GM19328 (cell line): Measurements from ENCODE around the gene FXR1.
"Not testable (repeated sequence)": the region's sequence is repeated elsewhere in the genome, so short reads cannot be mapped to it uniquely, and the experiment has no call there.

Experiments used
- ATAC-seq: cut with Tn5 transposase; IDR thresholded peaks from one replicate; pipeline ENCODE4 v1.9.1; 2021; ENCODE audit warnings: mild to moderate bottlenecking, moderate library complexity; ENCODE audit not compliant: unreplicated experiment

The FXR1 gene

DNA sequence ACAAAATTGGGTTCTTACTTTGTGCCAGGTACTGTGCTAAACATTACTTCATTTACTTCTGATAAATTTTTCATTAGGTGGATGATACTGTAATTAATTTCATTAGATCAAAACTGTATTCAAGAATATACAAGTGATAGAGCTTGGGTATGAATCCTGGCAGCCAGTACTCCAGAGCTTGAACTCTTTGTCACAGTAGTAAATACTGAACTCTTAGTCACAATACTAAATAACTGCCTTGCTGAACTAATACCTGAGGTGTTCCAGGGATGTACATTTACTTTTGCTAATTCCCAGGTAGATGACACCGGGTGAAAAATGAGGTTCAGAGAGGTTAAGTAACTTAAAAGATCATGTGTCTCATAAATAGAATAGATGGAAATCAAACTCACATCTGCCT, 20.3 kb downstream of the FXR1 start:
- no peak for ATAC-seq

DNA sequence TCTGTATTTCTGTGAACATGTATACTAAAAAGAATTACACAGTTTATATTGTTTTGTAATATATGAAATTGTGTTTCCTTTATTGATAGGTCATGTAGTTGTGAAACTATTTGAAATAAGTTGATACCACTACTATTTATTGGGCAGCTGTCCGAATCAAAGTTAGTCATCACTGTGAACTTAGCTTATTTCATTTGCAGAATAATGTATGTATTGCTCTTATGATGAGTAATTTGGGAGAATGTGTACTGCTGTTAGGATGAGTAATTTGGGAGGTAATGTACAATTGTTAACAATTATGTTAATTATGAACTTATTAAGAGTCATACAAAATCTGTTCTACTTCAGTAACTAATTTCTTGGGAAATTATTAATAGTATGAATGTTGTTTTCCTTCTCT, 22.2 kb downstream of the FXR1 start:
- no peak for ATAC-seq

DNA sequence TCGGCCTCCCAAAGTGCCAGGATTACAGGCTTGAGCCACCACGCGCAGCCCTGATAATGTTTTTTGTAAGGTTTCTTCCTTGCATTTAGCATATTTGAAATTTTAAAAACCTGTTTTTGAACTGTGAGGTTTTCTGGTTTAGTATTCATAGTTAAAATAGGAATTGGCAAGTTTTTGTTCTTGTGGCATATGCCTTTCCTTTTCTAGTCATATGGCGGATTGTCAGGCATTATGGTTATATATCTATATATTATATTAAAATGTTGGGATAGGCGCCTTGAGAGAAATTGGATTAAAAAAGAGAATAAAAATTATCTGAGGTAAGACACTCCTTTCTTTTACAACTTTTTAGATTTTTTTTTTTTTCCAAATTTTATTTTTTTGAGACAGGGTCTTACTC, 28.4 kb downstream of the FXR1 start:
- ATAC-seq: no peak

DNA sequence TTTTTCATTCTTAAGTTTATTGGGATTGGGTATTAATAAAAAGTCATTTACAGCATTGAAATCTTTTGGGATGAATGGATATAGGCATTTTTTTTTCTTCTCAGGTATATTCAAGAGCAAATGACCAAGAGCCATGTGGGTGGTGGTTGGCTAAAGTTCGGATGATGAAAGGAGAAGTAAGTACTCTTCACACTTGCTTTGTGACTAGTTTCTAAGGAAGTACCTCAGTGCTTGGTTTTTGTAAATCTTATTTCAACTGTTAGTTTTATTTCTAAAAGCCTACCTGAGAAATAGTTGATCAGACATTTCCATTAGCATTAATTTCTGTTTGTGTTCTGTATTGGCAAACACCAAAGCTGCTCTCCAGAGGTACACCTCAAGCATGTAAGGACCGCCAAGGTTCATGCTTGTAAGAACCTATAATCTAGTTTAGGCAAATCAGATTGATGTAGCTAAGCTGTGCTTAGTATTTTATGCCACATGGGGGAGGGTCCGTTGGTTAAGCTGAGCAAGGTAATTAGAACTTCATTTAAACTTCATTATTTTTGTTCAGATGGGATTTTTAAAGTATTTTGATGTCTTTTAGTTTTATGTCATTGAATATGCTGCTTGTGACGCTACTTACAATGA, 35.4 kb downstream of the FXR1 start:
- no peak for ATAC-seq

DNA sequence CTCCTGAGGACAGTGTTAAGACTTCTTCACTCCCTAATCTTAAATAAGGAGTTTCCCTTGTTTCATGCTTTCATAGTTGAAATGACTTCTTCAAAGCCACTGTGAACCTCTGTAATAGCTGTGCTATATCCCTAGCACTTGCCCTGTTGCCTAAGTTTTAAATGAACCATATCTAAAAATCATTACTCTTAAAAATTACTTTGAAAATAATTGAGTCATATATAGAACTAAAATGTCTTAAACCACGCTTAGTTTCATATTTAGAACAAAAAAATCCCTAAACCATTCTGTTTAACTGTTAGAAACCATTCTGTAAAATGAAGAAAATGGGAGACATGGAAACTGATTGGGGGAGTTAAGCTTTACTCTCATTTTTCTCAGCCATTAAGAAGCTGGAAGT, 47.2 kb downstream of the FXR1 start:
- no peak for ATAC-seq

DNA sequence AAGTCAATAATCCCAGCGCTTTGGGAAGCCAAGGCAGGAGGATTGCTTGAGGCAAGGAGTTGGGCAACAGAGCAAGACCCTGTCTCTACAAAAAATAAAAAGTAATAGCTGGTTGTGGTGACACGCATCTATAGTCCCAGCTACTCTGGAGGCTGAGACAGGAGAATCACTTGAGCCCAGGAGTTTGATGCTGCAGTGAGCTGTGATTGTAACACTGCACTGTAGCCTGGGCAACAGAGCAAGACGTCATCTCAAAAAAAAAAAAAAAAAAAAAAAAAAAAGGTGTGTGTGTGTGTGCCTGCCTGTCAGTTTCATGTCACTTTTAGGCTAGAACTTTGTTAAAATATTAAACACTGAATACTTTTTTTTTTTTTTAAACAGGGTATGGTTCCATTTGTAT, 48.6 kb downstream of the FXR1 start:
- no peak for ATAC-seq

DNA sequence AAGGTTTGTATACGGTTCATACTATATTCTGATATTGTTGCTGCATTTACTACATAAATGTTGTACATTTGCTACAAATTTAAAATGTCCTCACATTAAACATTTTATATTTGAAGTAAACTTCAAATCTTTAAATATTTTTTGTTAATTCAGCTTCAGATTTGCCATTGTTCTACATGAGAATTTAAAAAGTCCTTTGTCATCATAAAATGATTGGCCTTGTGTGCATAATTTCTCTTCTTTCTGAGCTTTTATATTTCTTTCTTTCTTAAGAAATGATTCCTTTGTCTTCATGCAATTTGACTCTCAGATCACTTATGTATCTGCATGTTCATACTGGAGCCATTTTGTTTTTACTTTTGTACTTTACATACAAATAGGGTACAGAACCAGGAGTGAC, 49.1 kb downstream of the FXR1 start:
- ATAC-seq: no peak

DNA sequence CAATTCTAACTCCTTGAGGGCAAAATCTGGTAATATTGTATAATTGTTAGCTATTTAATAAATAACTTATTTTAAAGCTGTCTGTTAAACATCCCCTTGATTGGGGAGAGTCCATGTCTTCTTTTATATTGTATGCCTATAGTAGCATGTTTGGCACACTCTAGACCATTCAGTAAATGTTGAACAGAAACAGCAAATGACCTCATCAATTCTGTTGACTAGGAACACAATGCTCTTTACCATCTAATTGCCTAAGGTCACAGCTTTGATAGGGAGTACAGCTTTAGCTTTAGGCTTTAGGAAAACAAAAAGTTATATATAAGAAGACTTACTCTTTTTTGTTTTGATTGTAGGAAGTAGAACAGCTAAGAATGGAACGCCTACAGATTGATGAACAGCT, 50.1 kb downstream of the FXR1 start:
- no peak for ATAC-seq

DNA sequence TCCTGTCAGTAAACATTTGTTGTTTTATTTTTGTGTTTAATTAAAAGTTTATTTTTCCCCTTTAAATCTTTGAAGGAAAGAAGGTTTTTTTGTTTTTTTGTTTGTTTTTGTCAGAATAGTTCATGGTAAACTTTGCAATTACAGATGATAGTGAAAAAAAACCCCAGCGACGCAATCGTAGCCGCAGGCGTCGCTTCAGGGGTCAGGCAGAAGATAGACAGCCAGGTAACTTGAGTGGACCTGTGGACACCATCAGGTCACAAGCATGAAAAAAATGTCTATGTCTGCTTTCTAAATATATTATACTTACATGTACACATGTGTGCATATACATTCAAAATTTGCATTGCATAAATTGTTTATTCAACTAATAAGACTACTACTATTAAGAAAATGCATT, 58.5 kb downstream of the FXR1 start:
- no peak for ATAC-seq

DNA sequence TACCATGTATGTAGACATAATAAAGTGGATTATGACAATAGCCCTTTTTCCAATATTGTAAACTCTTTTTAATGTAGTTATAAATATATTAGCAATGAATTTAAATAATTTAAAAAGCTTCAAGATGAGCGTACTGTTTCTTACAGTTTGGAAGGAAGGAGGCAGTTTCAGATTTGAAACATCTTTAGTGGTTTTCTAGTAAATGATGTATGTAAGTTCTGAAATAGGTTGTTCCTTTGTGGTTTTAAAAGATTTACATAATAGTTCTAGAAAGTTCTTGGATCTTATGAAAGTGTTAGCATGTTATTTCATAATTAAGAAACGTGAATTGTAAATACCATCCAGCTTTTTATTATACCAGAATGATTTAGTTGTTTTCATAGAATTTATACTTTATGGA, 61.1 kb downstream of the FXR1 start:
- ATAC-seq: no peak

DNA sequence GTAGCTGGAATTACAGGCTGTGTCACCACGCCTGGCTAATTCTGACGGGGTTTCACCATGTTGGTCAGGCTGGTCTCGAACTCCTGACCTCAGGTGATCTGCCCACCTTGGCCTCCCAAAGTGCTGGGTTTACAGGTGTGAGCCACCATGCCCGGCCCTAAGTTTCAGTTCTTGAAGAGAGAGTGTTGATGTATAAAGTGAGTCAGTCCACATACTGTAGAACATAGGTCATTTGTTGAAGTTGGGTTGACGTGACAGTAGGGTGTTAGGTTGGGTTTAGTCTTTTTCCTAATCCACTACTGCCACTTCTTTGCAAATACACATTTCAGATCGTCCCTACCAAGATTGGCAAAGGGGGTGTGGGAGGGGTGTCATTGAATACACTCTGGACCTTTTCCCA, 61.8 kb downstream of the FXR1 start:
- ATAC-seq: no peak

DNA sequence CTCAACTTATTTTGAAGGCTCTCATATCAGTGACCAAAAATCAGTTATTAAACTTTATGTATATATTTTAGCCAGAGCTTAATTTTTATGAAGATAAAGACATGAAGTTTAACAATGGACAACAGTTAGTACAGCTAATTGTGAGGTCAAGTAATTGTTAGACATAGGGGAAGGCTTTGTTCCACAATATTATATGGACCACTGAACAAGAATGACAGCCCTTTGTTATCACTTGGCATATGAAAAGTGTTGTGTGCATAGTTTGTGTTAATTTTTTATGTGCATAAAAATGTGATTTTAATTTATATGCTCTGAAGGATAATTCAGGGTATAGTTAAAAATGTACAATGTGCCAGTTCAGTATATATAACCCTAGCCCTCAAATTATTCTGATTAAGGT, 65.0 kb downstream of the FXR1 start:
- no peak for ATAC-seq

DNA sequence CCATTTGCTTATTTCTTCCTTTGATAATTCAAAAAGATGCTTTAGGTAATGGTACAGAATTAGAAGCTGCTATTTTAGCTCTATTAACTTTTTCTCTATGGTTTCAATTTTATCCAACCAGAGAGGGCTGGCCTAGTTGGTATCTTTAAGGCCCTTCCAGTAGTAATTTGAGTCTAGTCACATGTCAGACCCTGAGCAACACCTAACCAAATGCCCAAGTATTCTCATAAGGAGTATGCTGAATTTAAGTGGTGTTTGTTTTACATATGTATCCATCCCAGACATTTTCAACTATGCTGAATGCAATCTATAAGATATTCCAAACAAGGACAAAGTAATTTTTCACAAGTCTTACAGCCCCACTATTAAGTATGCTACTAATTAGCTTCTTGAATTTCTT, 67.5 kb downstream of the FXR1 start:
- ATAC-seq: no peak

DNA sequence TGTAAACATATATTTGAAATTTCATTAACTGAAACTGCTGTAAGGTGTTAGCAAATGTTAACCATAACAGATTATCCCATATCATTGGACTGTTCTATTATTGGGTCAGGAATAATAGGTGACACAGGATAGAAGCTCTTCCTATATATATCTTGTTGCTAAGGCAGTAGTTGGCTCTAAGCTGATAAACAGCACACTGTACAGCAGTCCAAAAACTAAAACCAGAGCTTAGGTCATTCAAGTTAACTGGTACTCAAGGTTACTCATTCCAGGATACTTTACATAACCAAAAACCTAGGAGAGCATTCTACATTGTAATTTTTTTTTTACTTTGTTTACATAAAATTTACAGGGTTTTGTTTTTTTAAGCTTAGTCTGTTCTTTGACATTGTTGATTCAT, 68.1 kb downstream of the FXR1 start:
- ATAC-seq: no peak

DNA sequence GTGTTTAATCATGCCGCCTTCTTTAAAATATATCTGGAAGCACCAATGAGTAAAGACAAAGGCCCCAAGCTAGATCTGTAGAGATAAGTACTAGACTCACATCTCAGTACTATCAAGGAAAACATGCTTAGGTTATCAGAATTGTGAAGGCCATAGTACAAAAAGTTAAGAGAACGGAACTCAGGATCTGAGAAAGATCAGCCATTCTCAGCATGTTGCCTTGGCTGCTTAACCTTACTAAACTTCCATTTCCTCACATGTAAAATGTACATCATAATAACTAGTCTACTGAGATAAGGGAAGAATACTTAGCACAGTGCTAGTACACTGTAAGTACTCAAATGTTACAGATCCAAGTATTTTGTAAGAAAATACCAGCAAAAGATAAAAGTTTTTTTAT, 69.4 kb downstream of the FXR1 start:
- no peak for ATAC-seq

DNA sequence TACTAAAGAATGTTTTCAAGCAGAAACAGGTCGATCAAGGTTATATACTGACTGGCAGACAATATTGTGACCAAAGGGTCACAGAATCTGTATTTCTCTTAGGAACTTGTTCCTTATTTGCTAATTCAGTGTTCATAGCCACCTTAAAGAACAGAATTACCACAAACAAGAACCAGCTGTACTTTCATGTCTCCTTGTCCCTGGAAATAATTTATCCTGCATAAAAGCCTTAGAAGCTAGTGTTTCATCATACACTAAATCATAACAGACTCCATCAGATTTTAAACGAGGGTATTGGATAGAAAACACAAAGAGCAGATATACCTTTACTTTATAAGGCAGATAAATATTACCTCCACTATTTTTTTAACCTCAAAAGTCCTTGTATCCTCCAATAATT, 70.7 kb downstream of the FXR1 start:
- no peak for ATAC-seq

DNA sequence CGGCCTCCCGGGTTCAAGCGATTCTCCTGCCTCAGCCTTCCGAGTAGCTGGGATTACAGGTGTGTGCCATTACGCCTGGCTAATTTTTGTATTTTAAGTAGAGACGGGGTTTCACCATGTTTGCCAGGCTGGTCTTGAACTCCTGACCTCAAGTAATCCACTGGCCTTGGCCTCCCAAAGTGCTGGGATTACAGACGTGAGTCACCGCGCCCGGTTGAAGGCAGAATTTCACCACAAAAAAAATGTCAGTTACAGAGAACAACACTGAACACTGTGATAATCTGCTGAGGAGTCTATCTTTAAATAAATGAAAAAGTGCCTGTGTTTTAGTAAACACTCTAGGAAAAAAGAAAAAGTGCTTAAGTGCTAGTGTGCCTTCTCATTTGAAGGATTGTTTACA, 73.9 kb downstream of the FXR1 start:
- ATAC-seq: not testable (repeated sequence)

DNA sequence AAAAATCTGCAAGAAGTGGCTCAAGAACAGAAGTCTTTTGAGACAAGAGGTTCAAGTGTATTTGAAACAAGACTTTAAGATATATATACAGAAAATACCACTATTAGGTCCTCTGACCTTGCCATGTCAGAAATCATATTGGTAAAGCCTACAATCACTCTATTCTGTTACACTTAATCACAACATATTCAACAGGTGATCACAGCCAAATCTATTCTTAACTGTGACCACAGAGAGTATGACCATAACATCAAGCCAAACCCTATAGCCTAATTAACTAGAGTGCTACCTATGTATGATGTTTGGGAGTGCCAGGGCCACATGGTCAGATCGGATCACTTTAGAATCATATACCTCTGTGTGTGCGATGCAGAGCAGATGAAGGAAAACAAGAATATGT, 74.9 kb downstream of the FXR1 start:
- ATAC-seq: no peak

DNA sequence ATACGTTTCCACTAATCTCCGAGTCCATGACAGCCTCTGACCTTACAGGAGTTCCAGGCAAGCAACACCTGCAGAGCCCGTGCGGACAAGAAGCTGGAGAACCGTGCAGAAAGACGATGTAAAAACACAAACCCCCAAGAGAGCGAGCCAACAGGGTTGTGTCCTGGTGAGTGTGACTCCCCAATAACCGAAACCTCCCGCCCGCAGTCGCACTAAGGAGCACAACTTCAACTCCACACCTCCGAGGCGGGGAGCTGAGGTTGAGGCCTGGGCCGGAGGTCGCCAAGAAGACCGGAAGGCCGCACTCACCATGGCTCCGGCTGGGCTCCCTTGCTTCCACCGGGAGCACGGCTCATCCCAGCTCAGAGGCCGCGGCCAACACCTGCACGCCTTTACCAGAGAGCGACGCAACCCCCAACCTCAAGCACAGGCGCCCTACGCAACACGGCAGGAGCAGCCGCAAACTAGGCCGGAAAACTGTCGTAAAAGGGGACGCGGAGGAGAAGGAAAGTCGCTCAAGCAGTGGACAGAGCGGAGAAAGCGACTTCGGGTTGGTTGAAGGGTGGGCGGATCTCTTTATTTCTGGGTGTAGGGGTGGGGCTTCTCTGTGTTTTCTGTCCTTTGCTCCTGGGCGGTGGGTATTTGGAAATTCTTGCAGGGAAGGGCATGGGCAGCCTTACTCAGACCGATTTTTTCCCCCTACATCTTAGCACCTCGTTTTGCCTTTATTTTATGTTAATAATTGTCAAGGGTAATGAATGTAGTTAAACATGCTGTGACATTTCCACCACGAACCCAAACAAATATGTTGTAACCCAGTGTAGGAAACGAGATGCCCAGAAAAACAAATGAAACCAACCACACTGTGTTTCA, 77.1 kb downstream of the FXR1 start, which contains the start of gene DNAJC19:
DNAJC19 (minus strand) TSS at position 446 of the 873 bp plus-strand sequence; CDS start at position 312, 134 bp downstream.
- peak; percentile 95 for ATAC-seq

DNA sequence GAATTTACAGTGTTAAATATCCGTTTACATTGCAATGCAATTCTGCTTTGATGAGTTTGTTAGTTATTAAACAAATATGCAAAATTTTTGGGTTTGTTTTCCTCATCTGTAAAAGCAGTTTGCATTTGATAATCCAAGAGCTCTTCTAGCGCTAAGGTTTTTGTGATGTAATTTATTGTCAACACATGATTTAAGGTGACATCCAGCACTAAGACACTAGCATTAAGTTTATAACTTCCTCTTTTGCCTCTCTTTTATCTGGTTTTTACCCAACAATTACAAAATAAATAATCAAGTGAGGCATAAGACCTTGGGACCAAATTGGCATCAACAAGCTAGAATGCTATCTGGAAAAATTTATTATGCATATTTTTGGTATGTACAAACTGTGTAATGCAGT, 78.0 kb downstream of the FXR1 start:
- ATAC-seq: no peak

DNA sequence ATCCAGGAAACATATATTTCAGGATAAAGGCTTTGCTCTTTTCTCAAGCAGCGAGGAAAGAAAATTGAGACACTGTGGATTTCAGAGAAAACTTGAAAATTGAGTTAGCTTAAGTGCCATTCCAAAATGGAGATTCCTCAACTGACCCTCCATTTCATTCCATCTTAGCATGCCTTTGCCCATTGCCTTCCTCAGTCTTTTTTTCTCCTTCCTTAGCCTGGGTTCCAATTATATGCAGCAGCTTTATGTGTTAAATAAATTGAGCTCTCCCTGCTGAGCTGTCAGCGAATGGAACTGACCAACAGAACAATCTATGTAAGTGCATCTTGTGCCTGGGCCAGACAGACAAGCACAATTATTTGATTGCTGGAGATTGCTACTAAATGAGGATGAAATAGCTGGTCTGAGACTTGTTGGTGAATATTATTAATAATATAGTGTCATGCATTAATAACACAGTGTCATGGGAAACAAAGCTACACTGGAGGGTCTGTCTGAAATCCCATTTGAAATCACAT, 84.0 kb downstream of the FXR1 start:
- no peak for ATAC-seq

DNA sequence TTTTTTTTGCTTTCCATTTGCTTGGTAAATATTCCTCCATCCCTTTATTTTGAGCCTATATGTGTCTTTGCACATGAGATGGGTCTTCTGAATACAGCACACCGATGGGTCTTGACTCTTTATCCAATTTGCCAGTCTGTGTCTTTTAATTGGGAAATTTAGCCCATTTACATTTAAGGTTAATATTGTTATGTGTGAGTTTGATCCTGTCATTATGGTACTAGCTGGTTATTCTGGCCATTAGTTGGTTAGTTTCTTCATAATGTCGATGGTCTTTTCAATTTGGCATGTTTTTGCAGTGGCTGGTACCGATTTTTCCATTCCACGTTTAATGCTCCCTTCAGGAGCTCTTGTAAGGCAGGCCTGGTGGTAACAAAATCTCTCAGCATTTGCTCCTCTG, 89.9 kb downstream of the FXR1 start:
- ATAC-seq: not testable (repeated sequence)
